HG03342 (cell line): ENCODE results near the gene TBC1D3H.
"Not testable (repeated sequence)": the region's sequence is repeated elsewhere in the genome, so short reads cannot be mapped to it uniquely, and the experiment has no call there.

ENCODE experiments used
- ATAC-seq: cut with Tn5 transposase; IDR thresholded peaks from one replicate; pipeline ENCODE4 v1.9.1; 2021; ENCODE audit warnings: mild to moderate bottlenecking, moderate library complexity; ENCODE audit not compliant: unreplicated experiment

Gene TBC1D3H

GRCh38 chr17:36388385-36389245, at the start of gene TBC1D3H:
TBC1D3H (minus strand) TSS chr17:36388435; CDS start chr17:36386895, 1,540 bp downstream.
- not testable (repeated sequence) for ATAC-seq

GRCh38 chr17:36428891-36429290, 40.7 kb upstream of the TBC1D3H start:
- not testable (repeated sequence) for ATAC-seq

- not testable (repeated sequence) for ATAC-seq
These were observed 27.1 kb upstream of the TBC1D3H start for GRCh38 chr17:36415180-36415941.

GRCh38 chr17:36390943-36391645, 2.9 kb upstream of the TBC1D3H start:
- ATAC-seq: not testable (repeated sequence)

GRCh38 chr17:36375938-36376337, 12.3 kb downstream of the TBC1D3H start:
- ATAC-seq: not testable (repeated sequence)

GRCh38 chr17:36362496-36362895, 25.7 kb downstream of the TBC1D3H start:
- ATAC-seq: not testable (repeated sequence)
